Left ventricle myocardium superior (tissue), 1 donor: Measurements from ENCODE around the gene BLM. TPM values are rescaled to one million over a fixed set of nuclear protein-coding genes. Genes with fewer than 3 reads are reported as not detected.
"Not testable (repeated sequence)": the region's sequence is repeated elsewhere in the genome, so short reads cannot be mapped to it uniquely, and the experiment has no call there.

Source experiments
- ATAC-seq: fragments of 200-7000 bp; cut with Tn5 transposase; one replicate; pipeline ENCODE4 v1.9.1; 2020; ENCODE audit warnings: mild to moderate bottlenecking, moderate library complexity
- DNase-seq: peaks from one replicate; pipeline ENCODE4 v3.0.0-alpha.2; 2020
- intact Hi-C: fragments of 100-400 bp; cut with micrococcal nuclease; formaldehyde crosslinking; loops from one replicate; pipeline ENCODE4 v1.11.0; 2022
- total RNA-seq: library from RNA; stranded (reverse); fragmentation: NEBNext Ultra II Directional; extraction: Animal tissue kit (Norgen Biotek cat#: 25700); gene quantifications from one replicate; pipeline ENCODE4 v1.2.1, GENCODE V29; 2021
- donor health status: DM: no; HTN: yes; CAD: no; lungs with severe emphysema.

Gene BLM
- total RNA-seq, 1 donor from 2014 or later: 35.9 TPM

DNA sequence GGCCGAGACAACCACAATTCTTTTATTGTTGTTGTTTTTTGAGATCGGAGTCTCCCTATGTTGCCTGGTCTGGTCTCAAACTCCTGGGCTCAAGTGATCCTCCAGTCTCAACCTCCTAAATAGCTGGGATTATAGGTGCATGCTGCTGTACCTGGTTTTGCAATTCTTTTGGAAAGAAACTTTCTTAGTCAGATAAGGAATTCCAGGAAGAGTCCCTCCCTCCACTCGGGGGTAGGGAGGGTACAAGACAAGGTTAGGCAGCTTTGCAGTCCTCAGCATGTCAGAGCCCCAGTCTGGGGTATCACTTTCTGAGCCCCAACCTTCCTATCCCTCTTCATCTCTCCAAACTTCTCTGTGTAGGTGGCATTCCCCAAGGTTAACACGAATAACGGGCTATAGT lies 117.5 kb downstream of the BLM start:
- ATAC-seq: no peak
- no peak for DNase-seq
- intact Hi-C loops: no loop called here

DNA sequence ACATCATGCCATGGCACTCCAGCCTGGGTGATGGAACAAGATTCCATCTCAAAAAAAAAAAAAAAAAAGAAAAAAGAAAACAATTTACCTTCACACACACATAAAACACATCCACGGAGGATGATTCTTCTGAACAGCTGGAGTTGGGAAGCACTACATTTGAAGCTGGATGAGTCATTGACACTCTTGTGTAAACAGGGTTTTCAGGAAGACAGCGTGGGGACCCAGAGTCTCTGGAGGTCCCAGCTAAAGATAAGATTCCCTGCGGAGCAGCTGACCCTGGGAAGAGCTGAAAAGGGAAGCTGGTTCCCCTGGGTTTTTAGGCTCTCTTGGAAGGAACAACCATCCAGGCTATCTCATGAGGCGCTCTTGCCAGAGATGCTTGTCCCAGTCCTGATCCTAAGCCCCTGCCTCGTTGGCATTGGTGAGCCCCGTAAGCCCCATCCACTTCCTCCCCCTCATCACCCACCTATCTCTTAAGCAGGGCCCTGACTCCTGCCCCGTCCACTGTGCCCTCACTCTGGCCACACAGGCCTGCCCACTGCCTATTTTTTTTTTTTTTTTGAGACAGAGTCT lies 119.2 kb downstream of the BLM start:
- intact Hi-C loops: no loop called here
- ATAC-seq (peak; percentile 76), DNase-seq (no peak)

DNA sequence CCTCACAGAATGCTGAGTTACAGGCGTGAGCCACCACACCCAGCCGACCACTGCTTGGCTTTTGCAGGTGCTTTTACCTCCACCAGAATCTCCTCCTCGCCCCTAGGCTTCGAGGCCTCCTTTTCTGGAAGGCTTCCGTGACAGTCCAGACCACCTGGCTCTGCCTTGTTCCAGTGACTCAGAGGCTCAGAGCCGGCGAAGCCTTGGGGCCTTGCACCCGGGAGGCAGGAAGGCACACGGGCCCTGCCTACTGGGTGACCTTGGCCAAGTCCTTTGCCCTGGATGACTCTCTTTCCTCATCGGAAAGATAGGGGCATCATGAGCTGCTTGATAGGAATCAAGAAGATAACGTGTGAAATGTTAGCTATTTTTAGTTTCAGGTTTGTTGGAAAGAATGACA lies 119.9 kb downstream of the BLM start:
- no peak for ATAC-seq
- intact Hi-C loops: no loop called here
- DNase-seq: no peak

DNA sequence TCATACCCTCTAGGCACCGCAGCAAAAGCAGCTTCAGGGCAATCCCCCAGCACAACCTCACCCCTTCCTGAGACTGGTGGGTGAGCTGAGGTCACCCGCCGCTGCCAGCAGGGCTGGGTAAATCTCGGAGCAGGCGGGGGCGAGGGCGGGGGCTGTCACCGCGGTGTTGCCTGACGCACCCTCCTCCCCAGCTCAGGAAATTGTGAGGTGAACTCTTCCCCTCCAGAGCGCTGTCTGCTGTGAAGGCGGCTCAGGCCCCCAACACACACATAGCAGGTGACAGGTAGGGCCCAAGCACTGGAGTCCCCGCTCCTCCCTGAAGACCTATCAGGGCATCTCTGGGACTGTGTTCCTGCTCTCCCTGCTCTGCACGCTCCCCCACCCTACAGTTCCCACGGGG lies 121.0 kb downstream of the BLM start:
- intact Hi-C loops: no loop called here
- ATAC-seq (no peak), DNase-seq (no peak)

DNA sequence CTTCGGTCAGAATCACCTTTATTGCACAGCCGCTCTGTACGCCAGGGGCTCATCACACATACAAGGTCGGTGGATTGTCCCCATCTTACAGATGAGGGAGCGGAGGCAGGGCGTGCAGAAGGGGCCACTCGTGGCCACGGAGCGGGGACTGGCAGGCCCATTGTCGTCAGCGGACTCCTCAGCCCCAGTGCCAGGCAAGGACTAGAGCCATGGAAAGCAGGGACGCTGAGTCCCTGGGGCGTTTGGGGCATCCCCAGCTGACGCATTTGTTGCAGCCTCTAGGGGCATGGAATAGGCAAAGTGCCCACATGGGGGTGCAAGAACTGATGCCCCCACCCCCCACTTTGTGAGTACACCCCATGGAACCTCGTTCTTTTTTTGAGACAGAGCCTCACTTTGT lies 121.4 kb downstream of the BLM start:
- no peak for ATAC-seq

DNA sequence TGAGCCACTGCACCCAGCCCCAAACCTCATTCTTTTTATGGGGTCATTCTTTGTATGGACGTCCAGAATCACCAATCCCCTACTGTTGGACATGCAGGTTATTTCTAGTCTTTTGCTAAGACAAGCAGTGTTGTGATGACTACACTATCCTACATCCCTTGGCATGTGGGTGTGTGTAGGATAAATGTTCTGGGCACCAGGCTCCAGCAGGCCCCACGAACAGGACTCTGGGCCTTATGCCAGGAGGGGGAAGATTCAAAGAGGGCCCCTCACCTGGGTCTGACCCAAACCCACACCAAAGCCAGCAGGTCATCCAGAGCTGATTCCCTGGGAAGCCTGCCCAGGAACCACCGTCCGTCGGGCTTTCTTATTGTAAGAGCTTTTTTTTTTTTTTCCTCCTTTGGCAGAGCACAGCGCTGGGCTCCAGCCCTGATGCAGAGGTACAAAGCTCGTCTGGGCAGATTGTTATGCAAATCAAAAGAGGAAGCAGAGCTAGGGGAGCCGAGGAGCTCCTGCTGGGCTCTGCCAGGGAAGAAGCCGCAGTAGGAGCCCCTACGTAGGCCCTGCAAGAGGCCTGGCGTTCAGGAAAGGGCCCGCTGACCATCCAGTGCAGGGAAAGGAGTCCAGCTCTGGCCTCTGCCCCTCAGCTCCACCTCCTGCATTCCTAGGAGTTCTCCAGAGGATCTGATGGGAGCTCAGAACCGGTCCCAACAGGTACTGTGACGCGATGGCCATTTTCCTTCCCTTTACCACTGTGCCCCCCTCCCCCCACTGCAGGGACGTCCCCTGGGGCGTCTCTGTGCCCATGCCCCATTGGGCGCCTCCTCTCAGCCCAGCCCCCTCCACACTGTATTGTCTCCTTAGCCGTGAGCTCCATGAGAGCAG lies 122.3 kb downstream of the BLM start:
- no peak for DNase-seq
- intact Hi-C loops: no loop called here
- peak; percentile 64 for ATAC-seq

More for the DNA sequence above, 121.4 kb downstream of the BLM start:
- DNase-seq: no peak
- intact Hi-C loops: no loop called here

DNA sequence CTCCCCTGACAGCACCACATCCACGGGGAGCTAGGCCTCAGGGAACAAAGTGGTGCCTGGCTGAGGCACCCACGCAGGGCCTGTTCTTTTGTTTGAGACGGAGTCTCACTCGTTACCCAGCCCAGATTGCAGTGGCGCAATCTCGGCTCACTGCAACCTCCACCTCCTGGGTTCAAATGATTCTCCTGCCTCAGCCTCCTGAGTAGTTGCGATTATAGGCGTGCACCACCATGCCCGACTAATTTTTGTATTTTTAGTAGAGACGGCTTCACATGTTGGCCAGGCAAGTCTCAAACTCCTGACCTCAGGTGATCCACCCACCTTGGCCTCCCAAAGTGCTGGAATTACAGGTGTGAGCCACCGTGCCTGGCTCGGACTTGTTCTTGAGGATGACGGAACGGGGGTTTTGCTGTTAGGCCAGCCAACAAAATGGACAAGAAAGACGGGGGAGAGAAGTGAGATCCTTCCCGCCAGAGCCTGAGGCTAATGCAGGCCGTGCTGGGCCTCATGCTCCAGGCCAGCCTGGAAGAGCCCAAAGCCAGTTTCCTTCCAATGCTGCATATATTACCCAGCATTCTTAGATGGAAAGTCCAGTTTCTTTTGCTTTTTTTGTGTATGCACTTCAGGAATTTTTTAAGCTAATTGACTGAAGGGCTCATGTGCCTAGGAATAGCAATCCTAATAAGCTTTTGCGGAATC lies 123.2 kb downstream of the BLM start:
- no peak for ATAC-seq

DNA sequence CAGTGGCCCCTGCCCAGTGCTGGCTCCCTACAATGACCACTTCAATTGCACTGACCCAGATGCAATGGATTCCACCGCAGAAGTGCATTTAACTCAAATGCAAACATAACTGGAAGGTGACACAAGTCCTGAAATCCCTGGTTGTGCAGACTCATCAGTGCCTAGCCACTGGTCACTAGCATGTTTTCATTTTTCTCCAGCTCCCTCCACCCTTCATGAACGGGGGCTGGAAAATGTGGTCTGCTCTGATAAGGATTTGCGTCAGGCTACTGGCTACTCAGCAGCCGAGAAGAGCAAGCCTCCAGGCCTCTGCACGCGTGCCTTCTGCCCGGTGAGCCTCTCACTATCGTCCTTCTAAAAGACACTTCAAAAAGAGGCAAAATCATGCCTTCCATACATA lies 123.8 kb downstream of the BLM start:
- DNase-seq (no peak), ATAC-seq (no peak)
- intact Hi-C loops: no loop called here

More for the DNA sequence above, 123.2 kb downstream of the BLM start:
- DNase-seq: no peak
- intact Hi-C loops: no loop called here

DNA sequence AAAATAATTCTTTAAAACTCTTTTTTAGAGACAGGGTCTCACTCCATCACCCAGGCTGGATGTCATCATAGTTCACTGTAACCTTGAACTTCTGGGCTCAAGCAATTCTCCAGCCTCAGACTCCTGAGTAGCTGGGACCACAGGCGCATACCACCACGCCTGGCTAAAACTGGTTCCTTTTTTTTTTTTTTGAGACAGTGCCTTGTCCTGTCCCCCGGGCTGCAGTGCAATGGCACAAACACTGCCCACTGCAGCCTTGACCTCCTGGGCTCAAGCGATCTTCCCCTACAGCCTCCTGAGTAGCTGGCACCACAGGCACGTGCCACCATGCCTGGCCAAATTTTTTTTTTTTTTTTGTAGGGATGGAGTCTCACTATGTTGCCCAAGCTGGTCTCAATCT lies 127.5 kb downstream of the BLM start:
- intact Hi-C loops: no loop called here
- DNase-seq (no peak), ATAC-seq (no peak)

DNA sequence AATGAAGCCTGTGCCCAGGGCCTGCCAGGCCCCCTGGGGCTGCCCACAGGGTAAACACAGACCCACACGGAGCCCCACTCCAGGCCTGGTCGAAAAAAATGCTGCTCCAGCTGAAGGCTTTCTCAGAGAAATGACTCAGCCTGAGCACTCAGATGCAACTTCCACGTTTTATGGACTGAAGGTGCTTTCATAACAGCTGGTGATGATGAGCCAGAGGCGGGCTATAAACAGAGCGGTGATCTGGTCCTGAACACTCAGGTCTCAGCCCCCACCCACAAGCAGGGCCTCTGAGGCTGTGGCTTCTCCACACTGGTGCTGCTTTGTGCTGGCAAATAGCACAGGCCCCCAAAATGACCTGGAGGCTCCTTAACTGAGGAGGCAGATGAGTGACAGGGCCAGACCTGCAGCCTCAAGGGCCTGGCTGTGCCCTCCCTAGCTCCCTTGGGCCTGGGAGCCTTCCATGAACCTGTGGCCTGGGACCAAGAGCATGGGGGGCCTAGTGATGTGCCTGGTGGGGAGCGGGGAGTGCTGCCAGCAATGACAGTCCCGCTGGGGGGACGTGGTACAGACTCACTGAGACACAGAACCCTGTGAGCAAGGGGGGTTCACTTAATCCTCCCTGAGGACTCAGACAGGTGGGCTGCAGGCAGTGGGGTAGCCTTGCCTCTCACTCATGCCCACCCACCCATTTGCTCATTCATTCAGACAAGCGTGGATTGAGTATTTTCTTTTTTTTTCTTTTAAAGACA lies 128.2 kb downstream of the BLM start:
- intact Hi-C loops: no loop called here
- peak; percentile 35 for ATAC-seq
- DNase-seq: no peak

DNA sequence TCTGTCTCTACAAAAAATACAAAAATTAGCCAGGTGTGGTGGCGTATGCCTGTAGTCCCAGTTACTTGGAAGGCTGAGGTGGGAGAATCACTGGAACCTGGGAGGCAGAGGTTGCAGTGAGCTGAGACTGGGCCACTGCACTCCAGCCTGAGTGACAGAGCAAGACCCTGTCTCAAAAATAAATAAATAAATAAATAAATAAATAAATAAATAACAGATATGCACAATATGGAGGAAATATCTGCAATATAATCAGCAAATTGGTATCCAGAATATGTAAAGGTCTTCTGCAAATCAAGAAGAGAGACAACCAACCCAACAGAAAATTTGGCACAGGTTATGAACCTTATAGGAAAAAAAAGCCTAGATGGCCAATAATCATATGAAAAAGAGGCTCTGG lies 132.3 kb downstream of the BLM start:
- ATAC-seq, DNase-seq, intact Hi-C loops: not testable (repeated sequence)

DNA sequence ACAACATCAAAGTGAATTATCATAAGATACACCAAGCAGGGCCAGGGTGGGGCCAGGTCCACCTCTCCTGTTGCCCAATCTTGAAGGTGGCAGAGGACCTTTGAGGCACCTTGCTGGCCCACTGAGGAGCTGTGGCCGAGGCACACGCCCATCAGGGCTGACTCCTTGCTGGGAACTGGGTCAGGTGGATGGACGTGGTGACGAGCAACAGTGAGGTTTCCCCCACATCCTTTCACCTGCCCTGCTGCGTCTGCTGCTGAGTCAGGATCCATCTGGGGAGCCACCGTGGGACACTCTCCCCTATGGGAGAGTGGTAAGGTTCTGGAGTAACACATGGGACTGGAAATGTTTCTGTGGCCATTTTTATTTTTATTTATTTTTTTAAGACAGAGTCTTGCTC lies 134.0 kb downstream of the BLM start:
- DNase-seq (no peak), ATAC-seq (no peak)
- intact Hi-C loops: no loop called here

DNA sequence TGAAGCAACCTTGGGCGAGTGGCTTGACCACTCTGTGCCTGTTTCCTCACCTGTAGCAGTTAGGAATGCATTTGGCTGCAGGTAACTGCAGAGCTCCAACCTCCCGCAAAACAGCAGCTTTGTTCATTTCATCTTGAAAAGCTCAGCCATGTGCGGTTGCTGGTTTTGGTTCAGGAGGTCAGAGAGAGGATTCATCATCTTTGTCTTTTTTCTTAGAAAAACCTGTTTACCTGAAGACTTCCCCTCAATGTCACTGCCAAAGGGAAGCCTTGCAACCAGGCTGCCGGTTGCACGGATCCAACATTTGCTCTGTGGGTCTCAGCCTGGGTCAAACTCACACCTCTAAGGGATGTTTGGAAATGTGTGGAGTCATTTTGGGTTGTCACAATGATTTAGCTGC lies 134.8 kb downstream of the BLM start:
- DNase-seq (no peak), ATAC-seq (no peak)
- intact Hi-C loops: no loop called here

DNA sequence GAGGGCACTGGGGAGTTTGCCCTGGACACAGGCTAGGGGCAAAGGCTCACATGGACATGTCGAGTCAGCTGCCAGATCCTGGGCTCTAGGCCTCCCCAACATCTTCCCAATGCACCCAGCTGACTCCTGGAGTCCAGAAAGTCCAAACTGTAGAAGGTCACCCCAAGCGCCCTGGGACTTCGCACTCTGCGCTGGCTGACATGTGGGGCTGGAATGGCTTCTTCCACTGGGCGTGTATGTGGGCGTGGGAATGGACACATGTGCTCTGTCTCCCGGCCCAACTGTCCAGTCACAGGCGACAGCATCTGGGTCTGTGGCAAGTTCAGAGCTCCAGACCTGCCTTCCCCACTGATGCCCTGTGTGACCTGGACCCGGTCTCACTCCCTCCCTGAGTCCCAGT lies 138.0 kb downstream of the BLM start:
- intact Hi-C loops: no loop called here
- no peak for DNase-seq
- no peak for ATAC-seq

DNA sequence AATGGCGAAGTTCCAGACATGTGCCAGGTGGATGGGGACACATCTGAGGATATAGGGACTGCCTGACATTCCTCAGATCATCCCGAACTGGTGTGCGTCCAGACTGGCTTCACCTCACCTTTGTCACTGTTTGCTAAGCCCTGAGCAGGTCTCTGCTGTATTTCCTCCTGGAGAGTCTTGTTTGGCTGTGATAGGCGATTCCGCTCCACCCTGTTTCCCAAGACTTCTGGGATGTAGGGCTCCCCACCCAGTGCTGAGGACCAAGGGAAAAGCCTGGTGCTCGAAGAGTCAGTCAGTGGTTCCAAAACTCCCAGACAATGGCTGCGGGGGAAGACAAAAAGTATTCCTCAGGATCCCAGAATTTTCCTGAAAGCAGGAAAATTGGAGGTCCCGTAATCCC lies 140.2 kb downstream of the BLM start:
- DNase-seq: no peak

DNA sequence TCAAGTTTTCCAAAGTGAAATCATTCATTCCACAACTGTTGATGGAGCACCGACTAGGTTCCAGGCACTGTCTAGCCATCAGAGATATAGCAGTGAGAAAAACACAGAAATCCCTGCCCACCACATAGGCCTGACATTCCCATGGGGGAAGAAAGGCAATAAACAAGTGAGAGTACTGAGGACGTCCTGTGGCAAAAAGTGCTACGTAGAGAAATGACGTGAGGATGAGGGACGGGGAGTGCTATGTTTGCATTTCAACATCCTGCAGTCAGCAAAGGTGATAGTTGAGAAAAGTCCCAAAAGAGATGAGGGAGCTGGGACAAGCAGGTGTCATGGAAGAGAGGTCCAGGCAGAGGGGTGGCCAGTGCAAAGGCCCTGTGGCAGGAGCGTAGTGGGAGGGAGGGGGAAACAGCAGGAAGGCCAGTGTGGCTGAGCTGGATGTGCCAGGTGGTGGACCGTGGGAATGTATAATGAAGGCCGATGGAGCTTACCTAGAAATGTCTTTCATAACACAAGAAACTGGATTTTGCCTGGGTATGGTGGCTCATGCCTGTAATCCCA lies 140.8 kb downstream of the BLM start:
- ATAC-seq: no peak
- intact Hi-C loops: no loop called here
- no peak for DNase-seq

More for the DNA sequence above, 140.2 kb downstream of the BLM start:
- intact Hi-C loops: no loop called here
- no peak for ATAC-seq

DNA sequence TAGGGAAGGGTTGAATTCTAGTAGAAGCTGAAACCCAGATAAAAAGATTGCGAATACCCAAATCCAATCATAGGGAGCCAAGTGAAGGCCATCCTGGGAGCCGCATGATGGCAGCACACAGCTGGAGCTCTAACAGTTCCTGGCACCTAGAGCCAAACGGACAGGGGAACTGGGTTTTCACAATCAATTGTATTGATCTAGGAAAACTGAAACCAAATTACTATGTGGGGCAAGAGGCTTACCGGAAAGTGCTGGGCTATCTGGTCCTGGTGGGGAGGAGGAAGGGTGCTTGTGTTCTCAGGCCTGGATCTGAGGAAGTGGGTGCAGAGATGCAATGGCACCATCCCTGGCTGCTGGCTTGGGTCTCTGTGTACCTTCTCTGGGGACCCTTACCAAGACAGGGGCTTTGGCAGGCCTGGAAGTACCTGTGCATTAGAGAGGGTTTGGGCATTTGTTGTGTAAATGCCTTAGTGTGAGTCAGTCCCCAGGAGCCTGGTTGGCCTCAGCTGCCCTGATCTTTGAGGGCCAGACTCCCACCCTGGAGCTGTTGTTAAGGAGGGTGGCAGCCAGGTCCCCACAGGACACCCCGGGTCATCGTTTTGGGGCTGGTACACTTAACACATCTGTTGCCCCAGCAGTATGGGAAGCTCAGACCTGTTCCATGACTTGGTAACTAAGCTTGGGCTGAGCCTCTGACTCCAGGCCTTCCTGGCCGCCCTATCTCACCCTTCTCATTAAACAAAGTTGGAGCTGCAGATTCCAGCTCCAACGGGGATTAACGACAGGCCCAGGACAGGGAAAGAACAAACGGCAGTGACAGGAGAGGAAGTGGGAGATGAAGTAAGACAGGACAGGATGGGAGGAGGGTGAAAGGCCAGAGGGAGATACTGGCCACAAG lies 142.3 kb downstream of the BLM start:
- ATAC-seq (peak; percentile 23), DNase-seq (no peak)
- intact Hi-C loops: no loop called here

DNA sequence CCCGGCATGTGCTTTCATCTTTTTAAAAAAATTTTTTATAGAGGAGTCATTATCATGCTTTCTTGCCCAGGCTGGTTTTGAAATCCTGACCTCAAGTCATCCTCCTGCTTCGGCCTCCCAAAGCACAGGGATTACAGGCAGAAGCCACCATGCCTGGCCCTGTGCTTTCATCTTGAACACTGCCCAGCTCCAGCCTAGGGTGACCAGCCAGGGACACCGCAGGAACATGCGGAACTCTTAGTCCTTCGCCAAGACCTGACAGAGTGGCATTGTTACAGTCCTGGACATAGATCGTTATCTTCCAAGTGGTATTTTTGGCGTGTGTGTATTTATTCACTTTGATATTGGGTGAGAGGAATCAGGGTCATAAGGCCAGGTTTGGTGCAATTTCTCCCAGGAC lies 143.3 kb downstream of the BLM start:
- intact Hi-C loops: no loop called here
- ATAC-seq (no peak), DNase-seq (no peak)
